Ascending aorta (tissue), 2 donors: ENCODE results near the gene CCDC183. TPM values are rescaled to one million over a fixed set of nuclear protein-coding genes. Genes with fewer than 3 reads are reported as not detected.

Source experiments
- DNase-seq, 2 donors: peaks; one replicate each; pipeline ENCODE4 v3.0.0-alpha.2; 2019; ENCODE audit warnings: low spot score in 2 of 2
- H3K27ac ChIP-seq, 2 donors: fragments of 200-600 bp; sonication (generic); one replicate each; pipeline ENCODE4 v1.5.1; 2016 to 2017; ENCODE audit warnings: mild to moderate bottlenecking in 1 of 2
- H3K27me3 ChIP-seq: fragments of 200-600 bp; sonication (generic); one replicate; pipeline ENCODE4 v1.5.1; 2017
- H3K36me3 ChIP-seq, 2 donors: fragments of 200-600 bp; sonication (generic); one replicate each; pipeline ENCODE4 v1.5.1; 2016
- H3K4me1 ChIP-seq, 2 donors: fragments of 200-600 bp; sonication (generic); one replicate each; pipeline ENCODE4 v1.5.1; 2016 to 2017; ENCODE audit warnings: mild to moderate bottlenecking in 1 of 2
- H3K4me3 ChIP-seq, 2 donors: fragments of 200-600 bp; sonication (generic); one replicate each; pipeline ENCODE4 v1.5.1; 2016 to 2017; ENCODE audit warnings: mild to moderate bottlenecking in 1 of 2
- H3K9me3 ChIP-seq, 2 donors: fragments of 200-600 bp; sonication (generic); one replicate each; pipeline ENCODE4 v1.5.1; 2016
- CTCF ChIP-seq, 3 experiments: fragments of 200-600 bp in 2 of 3; fragments of 450-650 bp in 1 of 3; sonication (generic) in 2 of 3; IDR thresholded peaks; one replicate each; pipeline ENCODE4 v1.5.1; 2016 to 2019; ENCODE audit warnings: antibody characterized with exemption in 3 of 3, mild to moderate bottlenecking in 1 of 3, moderate library complexity in 1 of 3
- intact Hi-C: fragments of 100-400 bp; cut with DNase I; formaldehyde crosslinking; loops from one replicate; pipeline ENCODE4 v1.15.1; 2023
- total RNA-seq: library from RNA; depleted of rRNA; stranded (reverse); fragments of >200 nt; gene quantifications from one replicate; pipeline ENCODE4 v1.1.0, GENCODE V29; 2016

CCDC183 gene
- total RNA-seq, 1 donor from 2014 or later = not detected

GRCh38 chr9:136775191-136775590 lies 20.9 kb upstream of the CCDC183 start:
- Histone ChIP-seq H3K4me3 (no peak overlapping the region), H3K9me3 (peaks cover 0 to 4% of the 10 kb centered on the region in 2 donors), H3K27ac (no peak overlapping the region), H3K4me1 (no peaks in the 10 kb centered on the region), H3K36me3 (no peaks in the 10 kb centered on the region), H3K27me3 (no peaks in the 10 kb centered on the region)
- TF ChIP-seq CTCF (IDR thresholded peaks at IDR 0.05) = no peak
- DNase-seq = no peak
- intact Hi-C loops = no loop called here

- Histone ChIP-seq H3K9me3 (peaks cover 0 to 4% of the 10 kb centered on the region in 2 donors), H3K27me3 (no peaks in the 10 kb centered on the region), H3K4me1 (no peaks in the 10 kb centered on the region), H3K27ac (no peak overlapping the region), H3K36me3 (no peaks in the 10 kb centered on the region), H3K4me3 (no peak overlapping the region)
- intact Hi-C loops = no loop called here
- no peak for TF ChIP-seq CTCF (IDR thresholded peaks at IDR 0.05)
- no peak for DNase-seq
These were observed 19.2 kb upstream of the CCDC183 start for GRCh38 chr9:136776947-136777346.

GRCh38 chr9:136777359-136777758 lies 18.8 kb upstream of the CCDC183 start:
- H3K9me3 ChIP-seq = peaks cover 0 to 4% of the 10 kb centered on the region in 2 donors
- no peaks in the 10 kb centered on the region for H3K27me3 ChIP-seq
- DNase-seq = no peak
- H3K4me1 ChIP-seq = no peaks in the 10 kb centered on the region
- H3K36me3 ChIP-seq = no peaks in the 10 kb centered on the region
- H3K27ac ChIP-seq = no peak overlapping the region
- no peak for TF ChIP-seq CTCF (IDR thresholded peaks at IDR 0.05)
- no peak overlapping the region for H3K4me3 ChIP-seq
- intact Hi-C loops = no loop called here

- TF ChIP-seq CTCF (IDR thresholded peaks at IDR 0.05) = no peak
- Histone ChIP-seq H3K27me3 (no peaks in the 10 kb centered on the region), H3K36me3 (no peaks in the 10 kb centered on the region), H3K4me3 (no peak overlapping the region), H3K4me1 (no peaks in the 10 kb centered on the region), H3K9me3 (no peaks in the 10 kb centered on the region), H3K27ac (no peak overlapping the region)
- intact Hi-C loops = no loop called here
- DNase-seq = no peak
These were observed 16.3 kb upstream of the CCDC183 start for GRCh38 chr9:136779808-136780207.

- no peaks in the 10 kb centered on the region for H3K27me3 ChIP-seq
- intact Hi-C loops = no loop called here
- no peak for TF ChIP-seq CTCF (IDR thresholded peaks at IDR 0.05)
- H3K36me3 ChIP-seq = no peaks in the 10 kb centered on the region
- no peak overlapping the region for H3K27ac ChIP-seq
- no peaks in the 10 kb centered on the region for H3K9me3 ChIP-seq
- H3K4me3 ChIP-seq = no peak overlapping the region
- DNase-seq = no peak
- no peaks in the 10 kb centered on the region for H3K4me1 ChIP-seq
These were observed 13.7 kb upstream of the CCDC183 start for GRCh38 chr9:136782452-136782851.
